ENCODE measurements around the gene THEM5. TPM values are rescaled to one million over a fixed set of nuclear protein-coding genes. Genes with fewer than 3 reads are reported as not detected.

THEM5 gene
- total and polyA plus RNA-seq, 9 donors: 0.07 TPM; not detected in 8

GRCh38 chr1:151893176-151893924 lies 39.8 kb upstream of the THEM5 start:
- TF ChIP-seq CTCF (IDR thresholded peaks at IDR 0.05): no peak
- TF ChIP-seq POLR2A (IDR thresholded peaks at IDR 0.05): no peak
- TF ChIP-seq EP300 (IDR thresholded peaks at IDR 0.05): no peak
- no peak overlapping the region for H3K4me3 ChIP-seq
- H3K27me3 ChIP-seq: no peaks in the 10 kb centered on the region
- H3K9me3 ChIP-seq: no peaks in the 10 kb centered on the region
- intact Hi-C loops (cut with DNase I): no loop called here
- H3K4me1 ChIP-seq (ENCODE audit: insufficient read depth): no peaks in the 10 kb centered on the region
- H3K27ac ChIP-seq: no peak overlapping the region
- H3K36me3 ChIP-seq: no peaks in the 10 kb centered on the region
- WGBS, 3 donors: 88 to 95% (median 91%) methylated on average over 9 of the region's 9 CpGs
- no peak for DNase-seq

- WGBS, 3 donors: 85 to 94% (median 86%) methylated on average over 2 of the region's 2 CpGs
- TF ChIP-seq CTCF (IDR thresholded peaks at IDR 0.05) (no peak), EP300 (IDR thresholded peaks at IDR 0.05) (no peak), POLR2A (IDR thresholded peaks at IDR 0.05) (no peak)
- no peak overlapping the region for H3K4me3 ChIP-seq
These were observed 38.7 kb upstream of the THEM5 start for GRCh38 chr1:151892190-151892589.

GRCh38 chr1:151891512-151891911 lies 38.0 kb upstream of the THEM5 start:
- Histone ChIP-seq H3K36me3 (no peaks in the 10 kb centered on the region), H3K4me3 (no peak overlapping the region), H3K27ac (no peak overlapping the region), H3K27me3 (no peaks in the 10 kb centered on the region), H3K9me3 (no peaks in the 10 kb centered on the region), H3K4me1 (ENCODE audit: insufficient read depth) (no peaks in the 10 kb centered on the region)
- 68 to 81% (median 70%) methylated on average over 3 of the region's 3 CpGs for WGBS, 3 donors
- intact Hi-C loops (cut with DNase I): no loop called here
- TF ChIP-seq POLR2A (IDR thresholded peaks at IDR 0.05) (no peak), CTCF (IDR thresholded peaks at IDR 0.05) (no peak), EP300 (IDR thresholded peaks at IDR 0.05) (no peak)
- DNase-seq: no peak

More at GRCh38 chr1:151892190-151892589, 38.7 kb upstream of the THEM5 start:
- Histone ChIP-seq H3K36me3 (no peaks in the 10 kb centered on the region), H3K4me1 (ENCODE audit: insufficient read depth) (no peaks in the 10 kb centered on the region), H3K27ac (no peak overlapping the region), H3K27me3 (no peaks in the 10 kb centered on the region), H3K9me3 (no peaks in the 10 kb centered on the region)
- intact Hi-C loops (cut with DNase I): no loop called here
- DNase-seq: no peak

GRCh38 chr1:151888972-151889570 lies 35.6 kb upstream of the THEM5 start:
- H3K4me3 ChIP-seq: no peak overlapping the region
- no peaks in the 10 kb centered on the region for H3K27me3 ChIP-seq
- no peak for DNase-seq
- intact Hi-C loops (cut with DNase I): no loop called here
- H3K27ac ChIP-seq: no peak overlapping the region
- TF ChIP-seq POLR2A (IDR thresholded peaks at IDR 0.05) (no peak), CTCF (IDR thresholded peaks at IDR 0.05) (no peak), EP300 (IDR thresholded peaks at IDR 0.05) (no peak)
- no peaks in the 10 kb centered on the region for H3K9me3 ChIP-seq
- no peaks in the 10 kb centered on the region for H3K4me1 ChIP-seq (ENCODE audit: insufficient read depth)
- no peaks in the 10 kb centered on the region for H3K36me3 ChIP-seq
- 95 to 98% (median 97%) methylated on average over 2 of the region's 2 CpGs for whole genome bisulfite sequencing, 3 donors

All from ovary (tissue), 9 donors.